PFSK-1 (cell line): ENCODE results near the gene NFIC.

ENCODE experiments used
- FOXP2 ChIP-seq: optimal IDR thresholded peaks from 2 replicates; pipeline ENCODE3; 2011; ENCODE audit warnings: borderline replicate concordance, control low read depth, inconsistent platforms; ENCODE audit not compliant: insufficient read depth; ENCODE audit errors: extremely low read length, extremely low read depth
- POLR2AphosphoS5 ChIP-seq: IDR thresholded peaks from 2 replicates; pipeline ENCODE4 v1.6.1; 2012; ENCODE audit warnings: low read depth, mild to moderate bottlenecking, control low read depth, low read length, moderate library complexity
- SIN3A ChIP-seq: IDR thresholded peaks from 2 replicates; pipeline ENCODE4 v1.6.1; 2012; ENCODE audit warnings: mild to moderate bottlenecking, low read length, moderate library complexity, borderline replicate concordance; ENCODE audit not compliant: insufficient read depth
- TAF1 ChIP-seq: IDR thresholded peaks from 2 replicates; pipeline ENCODE4 v1.6.1; 2012; ENCODE audit warnings: low read length, control low read depth, borderline replicate concordance; ENCODE audit not compliant: insufficient read depth
- TF ChIP-seq, protein P1 (sequence below), 2 experiments: IDR thresholded peaks; 2 replicates each; pipeline versions ENCODE4 v1.6.1 to v1.8.0; 2011 to 2012; ENCODE audit warnings: low read depth in 2 of 2, low read length in 2 of 2, control low read depth in 1 of 2, inconsistent platforms in 1 of 2, mild to moderate bottlenecking in 1 of 2, moderate library complexity in 1 of 2; ENCODE audit not compliant: insufficient read depth in 1 of 2

NFIC gene

GRCh38 chr19:3454656-3455392, 88.4 kb downstream of the NFIC start:
- TF ChIP-seq, protein P1, sequence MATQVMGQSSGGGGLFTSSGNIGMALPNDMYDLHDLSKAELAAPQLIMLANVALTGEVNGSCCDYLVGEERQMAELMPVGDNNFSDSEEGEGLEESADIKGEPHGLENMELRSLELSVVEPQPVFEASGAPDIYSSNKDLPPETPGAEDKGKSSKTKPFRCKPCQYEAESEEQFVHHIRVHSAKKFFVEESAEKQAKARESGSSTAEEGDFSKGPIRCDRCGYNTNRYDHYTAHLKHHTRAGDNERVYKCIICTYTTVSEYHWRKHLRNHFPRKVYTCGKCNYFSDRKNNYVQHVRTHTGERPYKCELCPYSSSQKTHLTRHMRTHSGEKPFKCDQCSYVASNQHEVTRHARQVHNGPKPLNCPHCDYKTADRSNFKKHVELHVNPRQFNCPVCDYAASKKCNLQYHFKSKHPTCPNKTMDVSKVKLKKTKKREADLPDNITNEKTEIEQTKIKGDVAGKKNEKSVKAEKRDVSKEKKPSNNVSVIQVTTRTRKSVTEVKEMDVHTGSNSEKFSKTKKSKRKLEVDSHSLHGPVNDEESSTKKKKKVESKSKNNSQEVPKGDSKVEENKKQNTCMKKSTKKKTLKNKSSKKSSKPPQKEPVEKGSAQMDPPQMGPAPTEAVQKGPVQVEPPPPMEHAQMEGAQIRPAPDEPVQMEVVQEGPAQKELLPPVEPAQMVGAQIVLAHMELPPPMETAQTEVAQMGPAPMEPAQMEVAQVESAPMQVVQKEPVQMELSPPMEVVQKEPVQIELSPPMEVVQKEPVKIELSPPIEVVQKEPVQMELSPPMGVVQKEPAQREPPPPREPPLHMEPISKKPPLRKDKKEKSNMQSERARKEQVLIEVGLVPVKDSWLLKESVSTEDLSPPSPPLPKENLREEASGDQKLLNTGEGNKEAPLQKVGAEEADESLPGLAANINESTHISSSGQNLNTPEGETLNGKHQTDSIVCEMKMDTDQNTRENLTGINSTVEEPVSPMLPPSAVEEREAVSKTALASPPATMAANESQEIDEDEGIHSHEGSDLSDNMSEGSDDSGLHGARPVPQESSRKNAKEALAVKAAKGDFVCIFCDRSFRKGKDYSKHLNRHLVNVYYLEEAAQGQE (IDR thresholded peaks at IDR 0.05; ENCODE audit: insufficient read depth in 1 of 2, low read depth in 2 of 2, low read length in 2 of 2): no peak
- no peak for TF ChIP-seq FOXP2
- TF ChIP-seq SIN3A: no peak
- no peak for TF ChIP-seq POLR2AphosphoS5
- no peak for TF ChIP-seq TAF1

- no peak for TF ChIP-seq FOXP2
- no peak for TF ChIP-seq POLR2AphosphoS5
- no peak for TF ChIP-seq SIN3A
- no peak for TF ChIP-seq TAF1
- TF ChIP-seq, protein P1 (IDR thresholded peaks at IDR 0.05; ENCODE audit: insufficient read depth in 1 of 2, low read depth in 2 of 2, low read length in 2 of 2): no peak
Measured at GRCh38 chr19:3455393-3455955, 89.1 kb downstream of the NFIC start.

DNA sequence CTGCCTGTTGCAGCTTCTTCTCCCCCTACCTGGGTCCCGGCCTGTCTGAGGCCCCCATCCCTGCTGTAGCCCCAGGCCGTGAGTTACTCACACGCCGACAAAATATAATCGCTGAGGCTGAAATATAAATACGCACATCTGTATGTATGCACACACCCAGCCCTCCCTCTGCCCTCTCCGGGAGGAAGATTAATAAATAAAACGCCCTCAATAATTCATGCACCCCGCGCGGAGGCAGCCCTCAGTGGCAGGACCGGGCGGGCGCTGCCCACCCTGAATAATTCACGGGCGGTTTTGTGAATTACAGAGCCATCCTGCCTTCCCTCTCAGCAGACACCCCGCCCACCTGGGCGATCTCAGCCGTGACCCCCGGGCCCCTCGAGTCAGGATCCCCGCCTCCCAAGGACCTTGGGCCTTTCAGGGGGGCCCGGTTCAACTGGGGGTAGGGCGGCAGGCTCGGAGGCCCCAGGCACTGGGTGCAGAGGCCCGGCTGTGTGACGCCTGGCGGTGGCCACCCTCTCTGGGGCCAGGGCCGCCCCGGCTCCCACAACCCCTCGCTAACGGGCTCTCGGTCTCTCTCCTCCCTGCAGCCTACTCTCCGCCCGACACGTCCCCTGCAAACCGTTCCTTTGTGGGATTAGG, 89.7 kb downstream of the NFIC start:
- TF ChIP-seq TAF1 (no peak), SIN3A (no peak), FOXP2 (no peak), POLR2AphosphoS5 (no peak)
- TF ChIP-seq, protein P1 (IDR thresholded peaks at IDR 0.05; ENCODE audit: insufficient read depth in 1 of 2, low read depth in 2 of 2, low read length in 2 of 2): no peak

DNA sequence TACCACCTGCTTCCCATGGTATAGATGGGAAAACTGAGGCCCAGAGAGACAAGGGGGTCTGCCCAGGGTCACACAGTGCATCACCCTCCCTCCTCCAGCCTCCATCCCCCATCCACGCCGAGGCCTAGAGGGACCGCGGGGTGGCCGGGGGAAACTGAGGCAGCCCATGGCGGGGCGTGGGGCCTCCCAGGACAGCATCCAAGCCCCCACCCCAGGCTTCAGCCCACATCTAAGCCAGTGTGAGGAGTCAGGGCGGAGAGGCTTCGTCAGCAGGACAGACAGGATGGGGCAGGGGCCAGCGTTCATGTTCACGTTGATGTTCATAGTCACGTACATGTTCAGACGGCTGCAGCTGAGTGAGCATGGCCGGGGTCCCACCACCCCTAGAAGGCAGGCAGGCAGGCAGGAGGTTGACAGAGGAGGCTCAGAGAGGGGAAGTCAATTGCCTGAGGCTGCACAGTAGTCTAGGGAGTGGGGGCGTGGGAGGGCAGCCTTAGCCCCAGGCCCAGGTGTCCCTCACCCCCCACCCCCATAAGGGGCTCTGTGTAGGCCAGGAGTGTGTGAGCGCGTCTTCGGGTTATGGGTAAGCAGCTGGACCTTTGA, 90.6 kb downstream of the NFIC start:
- TF ChIP-seq TAF1 (no peak), FOXP2 (peak; percentile 8), SIN3A (no peak), POLR2AphosphoS5 (no peak)
- TF ChIP-seq, protein P1 (IDR thresholded peaks at IDR 0.05; ENCODE audit: insufficient read depth in 1 of 2, low read depth in 2 of 2, low read length in 2 of 2): no peak
